Fibroblast of skin of abdomen (primary cell): Measurements from ENCODE around the gene MTCL1.

Experiments used
- DNase-seq: peaks from one replicate; pipeline ENCODE4 v3.0.0-alpha.2; 2013

MTCL1 gene

DNA sequence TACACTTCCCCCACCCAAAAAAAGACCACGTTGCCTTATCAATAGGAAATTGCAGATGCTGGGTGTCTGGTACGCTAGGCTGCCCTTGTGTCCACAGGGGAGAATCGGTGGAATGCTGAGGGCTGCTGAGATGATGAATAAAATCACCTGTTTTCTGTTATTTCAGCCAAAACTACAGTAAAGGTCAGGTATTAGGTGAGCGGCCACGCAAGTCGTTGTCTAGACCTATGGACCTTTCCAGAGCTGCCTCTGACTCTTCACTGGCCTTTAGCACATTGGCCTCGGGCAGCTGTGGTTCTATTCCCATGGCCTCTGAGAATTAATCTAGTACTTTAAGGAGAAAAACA lies 89.6 kb downstream of the MTCL1 start:
- no peak for DNase-seq

DNA sequence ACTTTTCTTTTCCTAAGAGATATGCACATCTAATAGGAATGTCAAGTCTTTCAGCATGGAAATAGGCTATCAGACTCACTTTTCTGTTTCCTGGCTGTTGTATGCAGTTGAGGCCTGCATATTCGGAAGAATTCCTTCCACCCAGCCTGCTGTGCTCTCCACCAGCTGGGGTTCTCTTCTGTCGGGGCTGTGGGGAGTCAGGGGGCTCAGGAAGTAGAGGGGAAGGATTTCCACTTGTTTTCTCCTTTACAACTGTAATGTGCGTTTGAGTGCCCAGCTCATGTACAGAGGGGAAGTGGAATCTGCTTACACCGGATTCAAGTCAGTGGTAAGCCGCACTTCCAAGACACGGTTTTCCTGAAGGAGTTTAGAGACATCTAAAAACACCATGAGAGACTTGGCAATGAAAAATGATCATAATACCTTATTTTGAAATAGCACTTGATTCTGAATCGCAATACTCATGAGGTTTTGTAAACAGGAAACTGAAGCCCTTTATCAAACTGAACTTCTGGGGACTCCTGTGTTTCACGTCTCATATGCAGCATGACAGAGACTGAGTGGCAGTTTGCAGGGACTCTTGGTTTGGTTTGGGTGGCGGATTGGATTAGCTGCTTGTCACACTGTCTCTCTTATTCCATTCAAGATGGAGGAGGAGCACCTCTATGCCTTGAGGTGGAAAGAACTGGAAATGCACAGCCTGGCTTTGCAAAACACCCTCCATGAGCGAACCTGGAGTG lies 90.4 kb downstream of the MTCL1 start:
- DNase-seq, result no peak

DNA sequence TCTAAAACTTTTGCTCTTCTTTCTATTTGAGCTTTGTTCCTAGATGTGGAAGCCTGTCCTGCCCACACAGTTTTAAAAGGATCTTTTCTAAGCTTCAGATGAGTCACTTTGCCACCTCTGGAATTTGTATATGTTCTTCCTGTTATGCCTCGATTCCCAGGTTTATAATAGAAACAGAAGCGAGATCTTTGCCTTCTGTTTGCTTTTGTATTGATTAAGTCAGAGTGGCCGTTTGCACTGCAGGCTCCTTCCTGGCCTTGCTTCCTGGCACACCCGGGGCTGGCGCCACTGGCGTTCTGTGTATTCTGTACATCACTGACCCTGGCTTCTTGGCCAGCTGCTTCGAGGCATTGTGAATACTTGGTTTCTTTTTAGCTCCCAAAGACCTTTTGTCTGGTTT lies 91.8 kb downstream of the MTCL1 start:
- no peak for DNase-seq

DNA sequence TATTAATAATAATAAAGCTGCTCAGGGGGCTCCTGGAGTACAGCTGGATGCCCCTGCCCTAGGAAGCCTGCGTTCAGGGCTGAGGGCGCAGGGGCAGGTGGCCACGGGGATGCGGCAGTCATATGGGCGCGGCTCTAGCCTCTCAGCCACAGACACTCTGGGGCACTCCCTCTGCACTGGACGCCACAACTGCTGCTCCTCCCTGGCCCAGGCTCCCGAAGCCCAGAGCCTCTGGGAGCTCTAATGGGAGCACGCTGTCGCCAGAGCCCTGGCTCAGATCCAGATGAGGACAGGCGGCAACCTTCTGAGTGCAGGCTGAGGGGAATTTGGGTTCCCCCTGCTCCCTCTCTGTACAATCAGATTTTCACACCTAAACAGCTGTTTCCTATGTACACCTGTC lies 93.6 kb downstream of the MTCL1 start:
- peak; percentile 14 for DNase-seq

DNA sequence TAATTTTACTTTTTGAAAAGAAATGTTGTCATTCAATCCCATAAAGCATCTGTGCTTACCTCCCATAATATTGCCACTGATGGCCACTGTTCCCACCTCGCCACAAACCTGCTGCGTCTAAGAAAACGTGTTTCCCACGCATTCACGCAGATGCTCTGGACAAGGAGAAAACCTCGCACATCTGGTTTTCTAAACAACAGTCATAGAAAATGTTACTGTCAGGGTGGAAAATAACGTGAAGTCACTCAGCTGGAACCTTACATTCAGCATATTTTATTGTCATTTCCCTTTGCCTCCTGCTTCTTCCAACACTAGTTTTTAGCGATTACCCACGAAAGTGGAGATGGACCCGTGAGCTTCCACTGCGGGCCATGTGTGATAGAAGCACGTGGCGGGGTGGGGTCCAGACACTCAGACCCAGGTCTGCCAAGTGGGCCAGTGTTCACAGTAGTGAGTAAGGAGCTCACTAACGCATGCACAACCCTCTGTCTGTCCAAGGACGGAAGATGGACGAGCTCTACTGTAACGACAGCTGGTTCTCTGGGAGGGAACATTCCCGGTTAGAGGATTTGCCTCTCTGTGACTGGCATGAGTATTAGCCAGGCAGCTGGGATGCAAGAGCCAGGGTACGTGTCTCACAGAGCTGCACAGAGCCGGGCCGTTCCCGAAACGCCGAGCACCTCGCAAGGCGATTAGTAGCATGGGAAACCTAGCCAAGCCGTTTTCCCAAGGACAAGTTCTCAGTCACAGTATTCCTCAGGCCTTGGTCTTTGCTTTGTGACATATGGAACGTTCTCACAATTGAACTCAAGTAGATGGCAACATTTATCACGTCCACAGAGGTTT lies 94.5 kb downstream of the MTCL1 start:
- peak; percentile 77 for DNase-seq

DNA sequence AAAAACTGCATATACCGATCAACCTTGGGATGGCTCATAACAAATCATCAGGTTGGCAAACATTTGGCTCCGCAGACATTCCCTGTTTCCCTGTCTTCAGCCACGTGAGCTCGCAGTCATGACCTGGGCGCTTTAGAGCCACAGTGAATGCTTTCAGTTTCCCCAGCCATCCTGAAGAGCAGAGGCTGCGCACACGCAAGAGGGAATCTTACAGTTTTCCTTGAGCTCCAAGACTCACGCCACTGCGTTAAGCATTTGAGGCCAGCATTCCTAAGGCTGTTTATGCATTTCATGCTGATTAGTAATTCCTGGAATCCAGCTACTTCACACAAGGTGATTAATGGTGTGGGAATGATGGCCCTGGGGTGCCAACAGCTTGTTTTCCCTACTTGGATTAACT lies 95.1 kb downstream of the MTCL1 start:
- peak; percentile 99 for DNase-seq

DNA sequence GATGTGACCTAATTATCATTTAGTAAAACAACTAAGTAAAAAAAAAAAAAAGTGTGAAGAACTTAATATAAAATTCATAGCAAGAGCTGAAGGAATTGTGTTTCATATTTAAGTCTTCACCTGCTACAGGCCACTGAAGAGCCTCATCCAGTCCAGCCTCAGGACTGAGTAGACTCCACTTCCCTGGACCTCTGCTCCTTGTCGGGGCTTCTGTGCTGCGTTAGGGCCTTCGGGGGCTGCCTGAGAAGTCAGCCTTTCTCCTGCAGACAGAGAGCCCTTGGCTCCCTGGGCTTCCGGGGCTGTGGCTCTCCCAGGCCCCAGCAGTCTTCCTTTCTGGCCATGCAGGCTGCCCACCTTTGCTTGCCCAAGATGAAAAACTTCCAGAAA lies 95.5 kb downstream of the MTCL1 start:
- DNase-seq, result no peak

DNA sequence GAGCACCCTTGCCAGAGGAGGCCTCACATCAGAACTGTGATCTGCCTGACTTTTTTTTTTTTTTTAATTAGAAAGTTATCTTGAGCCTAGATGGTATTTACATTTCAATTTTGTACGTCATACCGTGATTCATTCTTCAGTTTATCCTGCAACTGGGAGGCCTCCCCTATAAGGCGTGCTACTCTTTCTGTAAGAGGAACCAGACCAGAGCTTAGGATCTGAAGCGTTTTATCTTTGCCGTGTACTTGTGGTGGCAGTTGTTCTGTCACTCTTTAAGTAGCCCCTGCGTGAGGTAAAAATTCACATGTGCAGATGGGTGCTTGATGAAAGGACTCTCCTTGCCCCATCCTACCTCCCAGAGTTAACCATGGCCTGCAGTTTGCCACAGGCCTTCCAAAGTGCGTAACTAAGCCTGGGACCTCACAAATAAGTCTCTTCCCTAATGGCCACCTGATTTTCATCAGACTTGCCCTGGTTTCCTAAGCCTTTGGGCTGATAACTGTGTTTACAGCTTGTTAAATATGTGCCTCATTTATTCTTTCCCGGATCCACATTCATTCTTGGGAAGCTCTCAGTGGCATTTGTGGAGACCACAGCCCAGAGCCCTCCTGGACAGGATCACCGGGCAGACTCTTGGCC lies 96.0 kb downstream of the MTCL1 start:
- DNase-seq, result peak; percentile 94

DNA sequence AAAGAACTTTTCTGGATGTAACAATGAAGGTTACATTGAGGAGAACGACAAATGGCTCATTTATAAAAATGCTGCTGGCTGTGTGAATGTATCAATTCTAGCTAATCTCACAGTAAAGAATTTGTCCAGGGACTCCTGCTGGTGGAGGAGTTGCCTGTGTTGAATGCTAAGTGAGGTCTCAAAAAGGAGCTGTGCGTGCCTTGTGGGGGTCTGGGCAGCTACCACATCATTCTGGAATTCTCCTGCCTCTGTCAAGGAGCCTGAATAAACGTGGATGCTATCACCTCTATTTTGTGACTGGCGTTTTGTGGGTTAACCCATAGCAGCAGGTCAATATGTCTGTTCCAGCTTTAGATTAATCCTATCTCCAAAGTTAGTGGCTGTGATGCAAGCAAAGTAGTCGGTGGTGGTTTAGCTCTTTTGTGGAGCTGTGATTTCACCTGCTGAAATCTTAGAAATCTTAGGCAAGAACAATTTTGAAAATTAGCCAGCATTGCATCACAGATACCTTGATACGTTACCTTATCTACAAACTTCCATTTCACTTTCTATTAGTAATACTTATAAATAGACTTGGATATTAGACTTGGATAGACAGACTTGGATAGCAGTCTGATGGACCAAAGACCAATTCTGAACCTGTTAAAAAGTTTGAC lies 96.8 kb downstream of the MTCL1 start:
- DNase-seq, result no peak

DNA sequence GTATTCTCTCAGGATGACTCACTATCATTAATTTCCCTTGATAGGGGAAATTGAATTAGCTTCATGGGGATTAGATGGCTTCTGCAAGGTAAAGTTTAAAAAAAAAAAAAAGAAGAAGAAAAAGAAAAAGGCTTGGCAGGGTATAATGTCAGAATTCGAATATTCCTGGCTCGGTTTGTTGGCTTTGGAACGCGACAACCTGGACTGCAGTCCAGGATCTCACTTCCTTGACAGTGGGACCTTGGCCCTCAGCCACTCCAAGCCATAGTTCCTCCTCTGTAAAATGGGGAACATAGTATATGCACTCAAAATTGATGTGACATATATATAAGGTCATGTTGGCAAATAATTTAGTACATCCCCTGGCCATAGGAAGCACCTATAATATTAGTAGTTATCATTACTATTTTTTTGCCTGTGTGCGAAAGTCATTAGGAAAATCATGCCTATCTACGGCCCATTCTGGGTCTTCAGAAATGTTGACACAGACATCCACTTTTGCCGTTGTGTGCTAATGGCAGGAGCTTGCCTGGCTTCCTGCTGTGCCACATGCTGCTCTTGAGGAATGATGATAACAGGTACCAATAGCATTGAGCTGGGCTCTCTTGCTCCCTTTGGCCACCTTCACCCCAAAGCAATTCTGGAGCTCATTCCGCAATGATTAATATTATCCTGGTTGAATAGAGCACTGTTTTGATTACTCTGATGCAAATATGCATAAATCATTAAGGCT lies 97.9 kb downstream of the MTCL1 start:
- no peak for DNase-seq

DNA sequence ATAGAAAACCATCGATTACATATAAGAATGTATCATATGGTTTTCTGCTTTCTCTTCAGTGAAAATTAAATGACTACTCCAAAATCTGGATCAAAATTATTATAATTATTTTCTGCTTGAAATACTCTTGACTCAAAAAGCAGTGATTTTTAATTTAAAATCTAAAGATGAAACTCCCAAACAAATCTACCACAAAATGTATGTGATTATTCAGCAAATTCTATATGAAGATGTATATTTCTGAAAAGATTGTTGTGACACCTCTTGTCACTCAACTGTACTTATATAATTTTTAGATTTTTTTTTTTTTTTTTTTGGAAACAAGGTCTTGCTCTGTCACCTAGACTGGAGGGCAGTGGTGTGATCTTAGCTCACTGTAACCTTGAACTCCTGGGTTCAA lies 98.6 kb downstream of the MTCL1 start:
- DNase-seq, result no peak

DNA sequence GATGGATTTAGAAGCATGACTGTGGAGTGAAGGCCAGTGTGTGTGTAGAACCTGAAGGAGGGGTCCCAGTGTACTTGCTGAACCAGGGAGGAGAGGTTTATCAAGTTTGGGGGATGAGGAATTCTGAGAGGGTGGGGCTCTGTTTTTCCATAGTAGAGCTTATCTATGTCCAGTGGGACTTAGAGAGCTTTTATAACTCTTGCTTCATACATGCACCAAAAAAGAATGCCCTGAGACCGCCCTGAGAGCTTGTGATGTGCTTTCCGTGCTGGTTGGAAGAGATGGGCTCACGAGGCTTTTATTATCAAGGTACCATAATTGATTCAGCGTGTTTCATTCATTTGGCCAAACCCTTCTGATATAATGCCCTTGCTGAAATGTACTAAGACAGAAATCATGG lies 100.2 kb downstream of the MTCL1 start:
- DNase-seq, result no peak

DNA sequence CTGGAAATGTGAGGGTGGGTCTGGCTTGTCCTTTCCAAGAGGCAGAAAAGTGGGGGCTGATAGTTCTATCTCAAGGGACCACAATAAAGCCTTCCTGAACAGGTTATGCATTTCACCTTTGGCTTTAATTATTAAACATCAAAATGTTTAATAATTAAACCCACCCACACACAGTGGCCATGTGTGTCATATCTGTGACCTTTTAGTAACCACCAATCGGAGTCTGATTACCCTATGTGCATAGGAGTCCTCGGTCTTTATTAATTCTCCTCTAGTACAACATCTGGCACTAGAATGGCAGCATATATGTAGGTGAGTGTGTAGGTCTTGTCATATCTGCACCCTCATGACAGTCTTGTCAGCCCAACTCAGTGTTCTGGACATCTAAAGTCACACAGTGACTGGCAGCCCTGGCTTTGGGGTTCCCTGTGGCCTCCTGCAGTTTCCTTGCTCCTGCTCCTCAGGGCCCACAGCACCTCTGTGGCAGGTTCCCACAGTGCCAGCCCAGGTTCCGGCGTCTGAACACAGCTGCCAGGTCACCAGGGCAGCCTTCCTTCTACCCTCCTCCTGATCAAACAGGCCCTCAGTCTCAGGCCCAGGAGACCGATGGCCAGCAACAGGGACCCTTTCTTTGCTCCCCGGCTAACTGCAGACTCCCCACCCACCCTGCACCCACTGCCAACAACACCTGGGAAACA lies 100.9 kb downstream of the MTCL1 start:
- no peak for DNase-seq

DNA sequence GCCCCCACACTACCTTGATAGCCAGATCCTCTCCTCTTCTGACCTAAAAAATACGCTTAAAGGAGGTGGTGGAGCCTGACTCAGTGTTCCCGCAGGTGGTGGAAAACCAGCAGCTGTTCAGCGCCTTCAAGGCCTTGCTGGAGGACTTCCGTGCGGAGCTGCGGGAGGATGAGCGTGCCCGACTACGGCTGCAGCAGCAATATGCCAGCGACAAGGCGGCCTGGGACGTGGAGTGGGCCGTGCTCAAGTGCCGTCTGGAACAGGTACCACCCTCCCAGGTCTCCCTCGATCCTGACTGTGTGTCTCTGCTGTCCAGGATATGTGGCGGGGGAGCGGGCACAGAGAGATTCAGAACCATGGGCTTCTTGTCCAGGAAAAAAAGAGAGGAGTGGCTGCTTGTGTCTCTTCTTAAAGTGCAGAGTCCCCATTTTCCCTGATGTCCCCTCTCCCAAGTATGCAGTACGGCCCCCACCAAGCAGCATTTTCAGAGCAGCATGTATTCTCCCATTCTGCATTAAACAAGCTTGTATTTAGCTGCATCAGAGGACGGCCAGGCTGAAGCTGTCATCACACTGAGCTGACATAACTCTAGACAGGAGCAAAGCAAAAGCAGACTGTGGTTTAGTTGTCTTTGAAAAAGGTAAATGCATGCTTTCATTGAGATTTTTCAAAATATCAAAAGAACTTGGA lies 101.6 kb downstream of the MTCL1 start:
- DNase-seq, result no peak

DNA sequence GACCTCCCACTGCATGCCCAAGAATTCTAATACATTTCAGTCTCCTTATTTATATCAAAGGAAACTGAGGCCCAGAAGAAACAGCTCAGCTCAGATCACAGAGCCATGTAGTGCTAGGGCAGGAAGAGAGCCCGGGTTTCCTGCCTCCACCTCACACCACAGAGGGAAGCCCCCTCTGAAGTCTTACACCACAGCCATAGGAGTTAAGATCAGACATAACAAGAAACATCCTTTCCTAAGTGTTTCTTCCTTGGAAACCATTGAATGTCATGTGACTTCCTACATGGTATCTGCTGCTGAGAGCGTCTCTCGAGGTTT lies 102.1 kb downstream of the MTCL1 start:
- no peak for DNase-seq

DNA sequence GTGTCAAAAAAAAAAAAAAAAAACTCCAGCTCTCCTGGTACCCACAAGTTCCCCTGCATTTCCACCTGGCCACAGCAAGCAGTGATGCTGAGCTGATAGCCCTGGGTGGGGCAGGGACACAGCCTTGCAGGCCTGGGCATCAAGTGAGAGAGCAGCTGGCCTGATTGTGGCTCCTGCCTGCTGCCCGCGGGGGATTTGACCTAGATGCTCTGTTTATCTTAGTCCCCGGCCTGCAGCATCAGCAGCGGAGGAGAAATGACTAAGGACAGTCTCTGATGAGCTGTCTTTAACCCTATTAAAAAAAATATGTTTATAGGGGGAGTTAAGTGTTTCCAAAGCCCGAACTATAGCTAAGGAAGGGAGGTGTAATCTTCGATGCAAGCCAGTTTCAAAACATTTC lies 102.6 kb downstream of the MTCL1 start:
- DNase-seq, result no peak

DNA sequence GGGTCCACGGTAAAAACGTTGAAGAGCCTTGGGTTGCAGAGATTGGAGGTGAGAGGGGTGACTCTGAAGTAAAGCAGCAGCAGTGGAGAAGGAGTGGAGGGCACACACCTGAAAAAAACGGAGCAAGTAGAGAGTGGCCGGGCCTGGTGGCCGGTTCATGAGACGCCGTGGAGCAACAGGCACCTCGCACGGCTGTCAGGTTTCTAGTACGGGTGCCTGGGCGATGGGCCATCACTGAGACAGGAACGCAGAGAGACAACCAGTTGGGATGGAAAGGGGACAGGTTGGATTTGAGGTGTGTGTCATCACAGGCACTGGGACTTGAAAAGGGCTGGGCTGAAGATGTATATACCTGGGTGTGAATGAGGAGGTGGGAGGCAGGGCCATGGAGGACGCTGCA lies 104.2 kb downstream of the MTCL1 start:
- no peak for DNase-seq

DNA sequence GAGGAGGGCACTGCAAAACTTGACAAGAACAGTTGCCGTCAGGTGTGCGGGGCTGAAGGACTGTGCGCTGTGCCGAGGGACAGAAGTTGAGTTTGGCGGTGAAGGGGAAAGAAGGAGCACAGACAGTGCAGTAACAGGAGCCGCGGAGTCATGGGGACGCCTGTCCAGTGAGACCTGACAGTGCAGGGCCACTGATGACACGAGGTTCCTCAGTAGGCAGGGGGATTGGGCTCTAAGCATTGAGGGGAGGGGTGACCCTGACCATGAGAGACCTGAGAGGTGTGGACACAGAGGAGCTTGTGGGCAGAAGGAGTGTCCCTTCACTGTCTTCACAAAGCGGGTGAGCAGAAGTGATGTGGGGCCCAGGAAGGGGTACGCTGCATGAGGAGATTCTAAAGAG lies 104.8 kb downstream of the MTCL1 start:
- DNase-seq, result no peak

DNA sequence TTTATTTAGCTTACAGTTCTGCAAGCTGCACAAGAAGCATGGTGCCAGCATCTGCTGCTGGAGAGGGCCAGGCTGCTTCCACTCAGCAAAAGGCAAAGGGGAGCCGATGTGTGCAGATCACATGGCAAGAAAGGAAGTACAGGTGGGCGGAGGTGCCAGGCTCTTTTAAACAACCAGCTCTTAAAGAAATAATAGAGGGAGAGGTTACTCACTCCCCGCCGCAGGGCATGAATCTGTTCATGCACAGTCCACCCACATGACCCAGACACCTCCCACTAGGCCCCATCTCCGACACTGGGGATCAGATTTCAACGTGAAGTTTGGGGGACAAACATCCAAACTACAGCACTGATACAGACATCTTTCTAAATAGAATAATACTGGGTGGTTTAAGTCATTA lies 105.8 kb downstream of the MTCL1 start:
- no peak for DNase-seq

DNA sequence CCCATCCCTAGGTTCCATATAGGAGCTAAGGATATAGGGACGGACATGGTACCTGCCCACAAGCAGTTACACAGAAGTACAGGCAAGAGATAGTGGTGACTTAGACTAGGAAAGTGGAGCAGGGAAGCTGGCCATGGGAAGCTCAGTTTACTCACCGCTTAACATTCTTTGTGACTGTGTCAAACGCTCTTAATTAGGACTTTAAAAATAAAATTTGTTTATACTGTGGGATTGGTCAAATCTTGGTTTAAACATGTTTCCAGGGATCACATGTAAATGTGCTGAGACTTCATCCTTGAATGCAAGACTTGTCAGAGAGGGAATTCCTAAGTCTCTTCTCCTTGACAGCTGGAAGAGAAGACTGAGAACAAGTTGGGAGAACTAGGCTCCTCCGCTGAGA lies 107.3 kb downstream of the MTCL1 start:
- DNase-seq, result peak; percentile 54

DNA sequence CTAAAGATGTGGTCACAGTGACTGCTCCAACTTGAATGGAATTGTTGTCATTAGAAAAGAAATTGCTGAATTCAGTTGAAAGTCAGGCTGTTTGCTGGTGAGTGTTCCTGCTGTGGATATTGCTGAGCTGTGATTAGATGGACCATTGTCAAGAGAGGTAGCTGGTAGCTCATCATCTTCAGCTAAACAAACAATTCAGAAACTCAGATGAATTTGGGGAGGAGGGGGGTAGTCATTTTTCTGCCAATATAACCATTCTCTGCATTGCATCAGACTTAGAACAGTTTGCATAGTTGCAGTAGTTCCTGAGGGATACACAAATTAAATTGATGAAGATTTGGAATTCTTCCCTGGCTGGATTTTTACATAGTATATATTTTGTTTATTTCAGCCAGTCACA lies 108.3 kb downstream of the MTCL1 start:
- DNase-seq, result peak; percentile 92

DNA sequence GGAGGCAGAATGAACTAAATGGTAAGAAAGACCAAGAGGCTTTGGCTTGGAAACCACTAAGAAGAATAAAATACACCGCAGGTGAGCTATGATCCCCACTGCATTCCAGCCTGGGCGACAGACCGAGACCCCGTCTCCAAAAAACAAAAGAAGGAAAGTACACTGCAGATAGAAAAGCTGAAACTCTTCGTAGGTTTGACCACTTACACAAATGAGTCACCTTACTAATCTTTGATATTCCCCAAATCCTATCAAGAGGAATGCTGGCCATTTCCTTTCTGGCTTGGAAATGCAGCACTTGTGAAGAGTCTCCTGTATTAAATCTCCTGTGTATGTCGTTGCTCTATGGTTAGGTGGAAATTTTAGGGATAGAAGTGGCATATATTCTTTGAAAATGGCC lies 108.8 kb downstream of the MTCL1 start:
- DNase-seq, result peak; percentile 80
